ENCODE measurements around the gene SERBP1.
"Not testable (repeated sequence)": the region's sequence is repeated elsewhere in the genome, so short reads cannot be mapped to it uniquely, and the experiment has no call there.

The SERBP1 gene

GRCh38 chr1:67415041-67415440 is 15.2 kb downstream of the SERBP1 start:
- Histone ChIP-seq H3K27me3 (replicated peaks; ENCODE audit: control insufficient read depth, insufficient read depth, low read length) (no peaks in the 10 kb centered on the region), H3K36me3 (ENCODE audit: control insufficient read depth, insufficient read depth, low read length) (peaks cover 18% of the 10 kb centered on the region), H3K4me3 (replicated peaks; ENCODE audit: low read depth, low read length) (no peak overlapping the region)
- TF ChIP-seq, protein P1, sequence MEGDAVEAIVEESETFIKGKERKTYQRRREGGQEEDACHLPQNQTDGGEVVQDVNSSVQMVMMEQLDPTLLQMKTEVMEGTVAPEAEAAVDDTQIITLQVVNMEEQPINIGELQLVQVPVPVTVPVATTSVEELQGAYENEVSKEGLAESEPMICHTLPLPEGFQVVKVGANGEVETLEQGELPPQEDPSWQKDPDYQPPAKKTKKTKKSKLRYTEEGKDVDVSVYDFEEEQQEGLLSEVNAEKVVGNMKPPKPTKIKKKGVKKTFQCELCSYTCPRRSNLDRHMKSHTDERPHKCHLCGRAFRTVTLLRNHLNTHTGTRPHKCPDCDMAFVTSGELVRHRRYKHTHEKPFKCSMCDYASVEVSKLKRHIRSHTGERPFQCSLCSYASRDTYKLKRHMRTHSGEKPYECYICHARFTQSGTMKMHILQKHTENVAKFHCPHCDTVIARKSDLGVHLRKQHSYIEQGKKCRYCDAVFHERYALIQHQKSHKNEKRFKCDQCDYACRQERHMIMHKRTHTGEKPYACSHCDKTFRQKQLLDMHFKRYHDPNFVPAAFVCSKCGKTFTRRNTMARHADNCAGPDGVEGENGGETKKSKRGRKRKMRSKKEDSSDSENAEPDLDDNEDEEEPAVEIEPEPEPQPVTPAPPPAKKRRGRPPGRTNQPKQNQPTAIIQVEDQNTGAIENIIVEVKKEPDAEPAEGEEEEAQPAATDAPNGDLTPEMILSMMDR (IDR thresholded peaks at IDR 0.05; ENCODE audit: insufficient read depth, low read length, poor library complexity, severe bottlenecking): no peak
- DNase-seq (ENCODE audit: extremely low read depth, insufficient read length): no peak

DNA sequence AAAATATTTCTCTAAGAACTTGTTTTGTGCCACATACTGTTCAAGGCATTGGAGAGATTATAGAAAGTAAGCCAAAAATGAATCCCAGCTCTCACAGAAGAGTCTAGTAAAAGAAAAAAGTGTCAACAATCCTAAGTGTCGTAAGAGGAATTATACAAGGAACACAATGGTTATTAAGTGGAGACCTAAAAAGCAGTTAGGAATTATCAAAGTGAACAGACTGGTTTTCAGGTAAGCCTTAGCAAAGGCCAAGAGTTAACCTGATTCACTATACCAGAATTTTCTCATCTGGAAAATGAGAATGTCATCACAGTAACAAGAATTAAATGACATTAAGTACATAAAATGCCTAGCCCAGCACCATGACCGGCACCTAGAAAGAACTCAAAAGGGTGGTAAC is 15.6 kb downstream of the SERBP1 start:
- DNase-seq (ENCODE audit: extremely low read depth, insufficient read length): no peak
- TF ChIP-seq, protein P1 (IDR thresholded peaks at IDR 0.05; ENCODE audit: insufficient read depth, low read length, poor library complexity, severe bottlenecking): no peak
- no peak overlapping the region for H3K4me3 ChIP-seq (replicated peaks; ENCODE audit: low read depth, low read length)
- H3K27me3 ChIP-seq (replicated peaks; ENCODE audit: control insufficient read depth, insufficient read depth, low read length): no peaks in the 10 kb centered on the region
- peaks cover 18% of the 10 kb centered on the region for H3K36me3 ChIP-seq (ENCODE audit: control insufficient read depth, insufficient read depth, low read length)

DNA sequence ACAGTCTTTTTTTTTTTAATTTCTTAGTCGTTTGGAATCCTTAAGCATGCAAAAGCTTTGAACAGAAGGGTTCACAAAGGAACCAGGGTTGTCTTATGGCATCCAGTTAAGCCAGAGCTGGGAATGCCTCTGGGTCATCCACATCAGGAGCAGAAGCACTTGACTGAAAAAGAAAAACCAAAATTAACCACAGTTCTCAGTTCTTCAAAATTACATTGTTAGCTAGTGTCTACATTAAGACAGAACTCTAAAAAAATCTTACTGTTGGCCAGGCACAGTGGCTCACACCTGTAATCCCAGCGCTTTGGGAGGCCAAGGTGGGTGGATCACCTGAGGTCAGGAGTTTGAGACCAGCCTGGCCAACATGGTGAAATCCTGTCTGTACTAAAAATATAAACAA is 17.1 kb downstream of the SERBP1 start:
- peaks cover 11% of the 10 kb centered on the region for H3K36me3 ChIP-seq (ENCODE audit: control insufficient read depth, insufficient read depth, low read length)

GRCh38 chr1:67408148-67408547 is 22.1 kb downstream of the SERBP1 start:
- no peak for DNase-seq (ENCODE audit: extremely low read depth, insufficient read length)
- no peak overlapping the region for H3K4me3 ChIP-seq (replicated peaks; ENCODE audit: low read depth, low read length)
- H3K27me3 ChIP-seq (replicated peaks; ENCODE audit: control insufficient read depth, insufficient read depth, low read length): no peaks in the 10 kb centered on the region
- TF ChIP-seq, protein P1 (IDR thresholded peaks at IDR 0.05; ENCODE audit: insufficient read depth, low read length, poor library complexity, severe bottlenecking): no peak
- H3K36me3 ChIP-seq (ENCODE audit: control insufficient read depth, insufficient read depth, low read length): no peaks in the 10 kb centered on the region; the same call in none of the 2 replicates

More for the DNA sequence above, 17.1 kb downstream of the SERBP1 start:
- not testable (repeated sequence) for H3K4me3 ChIP-seq (replicated peaks; ENCODE audit: low read depth, low read length); DNase-seq (ENCODE audit: extremely low read depth, insufficient read length); H3K27me3 ChIP-seq (replicated peaks; ENCODE audit: control insufficient read depth, insufficient read depth, low read length)

GRCh38 chr1:67407498-67407897 is 22.7 kb downstream of the SERBP1 start:
- DNase-seq (ENCODE audit: extremely low read depth, insufficient read length): no peak

DNA sequence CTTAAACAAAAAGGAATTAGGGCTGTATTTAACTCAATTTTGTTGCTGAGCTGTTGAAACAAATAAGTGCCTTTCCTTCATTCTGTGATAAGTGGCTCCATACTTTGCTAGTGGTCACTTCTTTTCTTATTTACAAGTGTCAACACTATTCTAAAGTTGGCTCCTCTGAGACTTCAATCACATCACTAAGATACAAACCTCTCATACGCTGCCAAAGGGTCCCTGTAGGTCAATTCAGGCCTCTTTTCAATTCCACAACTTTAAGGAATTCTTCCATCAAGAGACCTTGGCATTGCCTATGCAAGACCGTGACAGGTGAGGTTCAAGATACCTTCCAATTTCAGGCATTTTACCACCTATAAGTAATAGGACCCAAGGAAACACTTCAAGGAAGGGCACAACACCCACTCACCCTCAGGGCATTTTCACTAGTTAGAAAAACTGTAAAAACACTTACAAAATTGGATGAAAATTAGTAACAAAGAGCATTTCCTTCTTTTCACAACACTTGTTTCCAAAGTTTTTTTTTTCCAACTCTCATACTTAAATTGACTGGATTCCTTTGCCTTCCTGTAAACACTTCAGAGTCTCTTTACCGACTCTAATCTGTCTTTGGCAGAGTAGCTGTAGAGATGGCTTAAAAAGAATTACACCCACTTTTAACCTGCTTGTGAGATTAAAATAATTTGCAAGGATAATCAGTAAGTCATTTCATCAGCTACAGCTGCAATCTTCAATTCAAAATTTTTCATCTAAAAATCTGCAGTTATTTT is 24.5 kb downstream of the SERBP1 start:
- TF ChIP-seq, protein P1 (IDR thresholded peaks at IDR 0.05; ENCODE audit: insufficient read depth, low read length, poor library complexity, severe bottlenecking): no peak
- H3K4me3 ChIP-seq (replicated peaks; ENCODE audit: low read depth, low read length): no peak overlapping the region
- DNase-seq (ENCODE audit: extremely low read depth, insufficient read length): no peak
- no peaks in the 10 kb centered on the region for H3K27me3 ChIP-seq (replicated peaks; ENCODE audit: control insufficient read depth, insufficient read depth, low read length)
- H3K36me3 ChIP-seq (ENCODE audit: control insufficient read depth, insufficient read depth, low read length): no peaks in the 10 kb centered on the region; the same call in 1 of the 2 replicates

More at GRCh38 chr1:67407498-67407897, 22.7 kb downstream of the SERBP1 start:
- no peaks in the 10 kb centered on the region; the same call in none of the 2 replicates for H3K36me3 ChIP-seq (ENCODE audit: control insufficient read depth, insufficient read depth, low read length)
- TF ChIP-seq, protein P1 (IDR thresholded peaks at IDR 0.05; ENCODE audit: insufficient read depth, low read length, poor library complexity, severe bottlenecking): no peak
- H3K27me3 ChIP-seq (replicated peaks; ENCODE audit: control insufficient read depth, insufficient read depth, low read length): no peaks in the 10 kb centered on the region
- H3K4me3 ChIP-seq (replicated peaks; ENCODE audit: low read depth, low read length): no peak overlapping the region

All from GM06990 (cell line).